H9 (cell line): Measurements from ENCODE around the gene ELP6. TPM values are rescaled to one million over a fixed set of nuclear protein-coding genes. Genes with fewer than 3 reads are reported as not detected.

Source experiments
- DNase-seq: peaks from one replicate; pipeline ENCODE4 v3.0.0-alpha.2; 2017
- H2AFZ ChIP-seq: one replicate; pipeline ENCODE4 v1.6.1; 2013; ENCODE audit warnings: mild to moderate bottlenecking, low read length, control low read depth, moderate library complexity
- H2AK5ac ChIP-seq: 2 replicates; pipeline ENCODE4 v1.6.1; 2013; ENCODE audit warnings: low read length, control low read depth, mixed read lengths; ENCODE audit not compliant: insufficient read length
- H2BK120ac ChIP-seq: one replicate; pipeline ENCODE4 v1.6.1; 2013; ENCODE audit warnings: low read depth, mild to moderate bottlenecking, low read length, control low read depth, inconsistent platforms; ENCODE audit not compliant: poor library complexity, severe bottlenecking
- H2BK12ac ChIP-seq: 2 replicates; pipeline ENCODE4 v1.6.1; 2013; ENCODE audit warnings: low read length, control low read depth, mixed read lengths, low read depth; ENCODE audit not compliant: insufficient read length
- H2BK15ac ChIP-seq: 2 replicates; pipeline ENCODE4 v1.6.1; 2013; ENCODE audit warnings: low read depth, low read length, control low read depth
- H2BK20ac ChIP-seq: one replicate; pipeline ENCODE4 v1.6.1; 2013; ENCODE audit warnings: low read depth, mild to moderate bottlenecking, low read length, control low read depth, inconsistent platforms; ENCODE audit not compliant: poor library complexity, severe bottlenecking
- H2BK5ac ChIP-seq: 2 replicates; pipeline ENCODE4 v1.6.1; 2013; ENCODE audit warnings: low read length, control low read depth, mixed read lengths; ENCODE audit not compliant: insufficient read length
- H3K14ac ChIP-seq: 2 replicates; pipeline ENCODE4 v1.6.1; 2013; ENCODE audit warnings: low read length, control low read depth; ENCODE audit not compliant: insufficient read depth
- H3K18ac ChIP-seq: 2 replicates; pipeline ENCODE4 v1.6.1; 2013; ENCODE audit warnings: low read depth, mild to moderate bottlenecking, mixed read lengths, low read length, control low read depth; ENCODE audit not compliant: insufficient read length
- H3K23ac ChIP-seq: 2 replicates; pipeline ENCODE4 v1.6.1; 2013; ENCODE audit warnings: low read length, control low read depth, mixed read lengths, low read depth; ENCODE audit not compliant: insufficient read length
- H3K23me2 ChIP-seq: 2 replicates; pipeline ENCODE4 v1.6.1; 2013; ENCODE audit warnings: low read depth, mild to moderate bottlenecking, mixed read lengths, low read length, control low read depth; ENCODE audit not compliant: insufficient read length, poor library complexity, severe bottlenecking
- H3K27ac ChIP-seq: 2 replicates; pipeline ENCODE4 v1.5.1; 2013; ENCODE audit warnings: low read length, control low read depth, mixed read lengths, low read depth; ENCODE audit not compliant: insufficient read length
- H3K27me3 ChIP-seq: 2 replicates; pipeline ENCODE4 v1.6.1; 2013; ENCODE audit warnings: low read length, control low read depth, inconsistent platforms; ENCODE audit not compliant: insufficient read depth
- H3K4ac ChIP-seq: 2 replicates; pipeline ENCODE4 v1.6.1; 2013; ENCODE audit warnings: low read depth, mild to moderate bottlenecking, control low read depth, inconsistent platforms, low read length, moderate library complexity
- H3K4me1 ChIP-seq: 2 replicates; pipeline ENCODE4 v1.6.1; 2013; ENCODE audit warnings: low read length, control low read depth, inconsistent platforms; ENCODE audit not compliant: insufficient read depth
- H3K4me2 ChIP-seq: 2 replicates; pipeline ENCODE4 v1.6.1; 2013; ENCODE audit warnings: low read length, control low read depth, mixed read lengths; ENCODE audit not compliant: insufficient read length, insufficient read depth
- H3K56ac ChIP-seq: 2 replicates; pipeline ENCODE4 v1.6.1; 2013; ENCODE audit warnings: low read depth, mild to moderate bottlenecking, mixed read lengths, low read length, control low read depth; ENCODE audit not compliant: insufficient read length
- H3K79me1 ChIP-seq: 2 replicates; pipeline ENCODE4 v1.6.1; 2013; ENCODE audit warnings: low read depth, mild to moderate bottlenecking, moderate library complexity, low read length, control low read depth, inconsistent platforms; ENCODE audit not compliant: insufficient read depth, poor library complexity, severe bottlenecking
- H3K79me2 ChIP-seq: 2 replicates; pipeline ENCODE4 v1.6.1; 2013; ENCODE audit warnings: low read length, control low read depth, inconsistent platforms; ENCODE audit not compliant: insufficient read depth
- H3K9ac ChIP-seq: 2 replicates; pipeline ENCODE4 v1.6.1; 2013; ENCODE audit warnings: low read length, control low read depth, mixed read lengths; ENCODE audit not compliant: insufficient read length; ENCODE audit errors: extremely low read depth
- H3K9me3 ChIP-seq: one replicate; pipeline ENCODE4 v1.6.1; 2013; ENCODE audit warnings: low read depth, low read length, inconsistent platforms; ENCODE audit not compliant: control insufficient read depth
- H3T11ph ChIP-seq: one replicate; pipeline ENCODE4 v1.6.1; 2013; ENCODE audit warnings: mild to moderate bottlenecking, low read length, control low read depth, inconsistent platforms
- H4K20me1 ChIP-seq: one replicate; pipeline ENCODE4 v1.6.1; 2013; ENCODE audit not compliant: control insufficient read depth, insufficient read length, insufficient read depth
- H4K5ac ChIP-seq: 2 replicates; pipeline ENCODE4 v1.6.1; 2013; ENCODE audit warnings: low read depth, mild to moderate bottlenecking, mixed read lengths, low read length, control low read depth; ENCODE audit not compliant: insufficient read length
- H4K8ac ChIP-seq: replicated peaks from 2 replicates; pipeline ENCODE4 v1.6.1; 2013; ENCODE audit warnings: low read length, control low read depth, mixed read lengths, low read depth; ENCODE audit not compliant: insufficient read length
- H4K91ac ChIP-seq: 2 replicates; pipeline ENCODE4 v1.6.1; 2013; ENCODE audit warnings: low read depth, mild to moderate bottlenecking, moderate library complexity, mixed read lengths, low read length, control low read depth; ENCODE audit not compliant: insufficient read length
- H3K27ac Mint-ChIP-seq, 3 experiments: 2 replicates in 2 of 3; 3 replicates in 1 of 3; pipeline ENCODE4 v1.8.0; 2020 to 2021; ENCODE audit warnings: mixed read lengths in 3 of 3, mild to moderate bottlenecking in 1 of 3, moderate library complexity in 1 of 3
- H3K27me3 Mint-ChIP-seq: 2 replicates; pipeline ENCODE4 v1.8.0; 2021; ENCODE audit warnings: low read depth, mild to moderate bottlenecking, moderate library complexity, mixed read lengths
- H3K36me3 Mint-ChIP-seq, 3 experiments: 2 replicates in 2 of 3; 3 replicates in 1 of 3; pipeline ENCODE4 v1.8.0; 2020 to 2021; ENCODE audit warnings: low read depth in 3 of 3, mixed read lengths in 3 of 3; ENCODE audit not compliant: insufficient read depth in 1 of 3
- H3K4me1 Mint-ChIP-seq, 2 experiments: 2 replicates each; pipeline ENCODE4 v1.8.0; 2020; ENCODE audit warnings: mixed read lengths in 2 of 2
- H3K4me3 Mint-ChIP-seq, 2 experiments: 2 replicates in 1 of 2; 3 replicates in 1 of 2; pipeline ENCODE4 v1.8.0; 2020 to 2021; ENCODE audit warnings: mild to moderate bottlenecking in 2 of 2, mixed read lengths in 2 of 2, moderate library complexity in 1 of 2
- H3K9me3 Mint-ChIP-seq, 2 experiments: 2 replicates in 1 of 2; 3 replicates in 1 of 2; pipeline ENCODE4 v1.8.0; 2020; ENCODE audit warnings: mild to moderate bottlenecking in 2 of 2, mixed read lengths in 2 of 2, moderate library complexity in 1 of 2
- CTCF ChIP-seq: fragments of 200-600 bp; sonication (generic); conservative IDR thresholded peaks from 3 replicates; pipeline ENCODE4 v1.8.0; 2021; ENCODE audit warnings: antibody characterized with exemption, mild to moderate bottlenecking
- WGBS: extraction: QIAGEN DNeasy Blood & Tissue Kit; methylation state at CpG from one replicate; pipeline ENCODE4 v1.1.7; 2013; ENCODE audit warnings: missing lambda C conversion rate, low lambda C conversion rate, mixed read lengths; ENCODE audit not compliant: insufficient read length; ENCODE audit errors: extremely low coverage; 5-methylcytosine and 5-hydroxymethylcytosine counted together
- total RNA-seq: library from RNA; stranded (reverse); gene quantifications from 2 replicates; pipeline ENCODE4 v1.2.1, GENCODE V29; 2021

The ELP6 gene
- total RNA-seq, 1 experiment from 2014 or later: 53.9 TPM

GRCh38 chr3:47452453-47453215 lies 60.9 kb downstream of the ELP6 start:
- H2AFZ ChIP-seq: no peak overlapping the region
- H2BK20ac ChIP-seq: no peak overlapping the region
- no peak overlapping the region for H2BK15ac ChIP-seq
- H3K9me3 ChIP-seq: no peaks in the 10 kb centered on the region
- H3K79me2 ChIP-seq: peaks cover 1% of the 10 kb centered on the region; the same call in 1 of the 2 replicates
- H3K23me2 ChIP-seq: no peaks in the 10 kb centered on the region
- H3K18ac ChIP-seq: no peak overlapping the region
- H3K4me1 ChIP-seq: no peaks in the 10 kb centered on the region
- no peak overlapping the region for H2BK120ac ChIP-seq
- H3K4me2 ChIP-seq: no peak overlapping the region
- DNase-seq: no peak
- no peak overlapping the region for H4K8ac ChIP-seq
- H3K27ac ChIP-seq: no peak overlapping the region
- no CpG with 5 or more reads among the region's 4 CpGs for WGBS
- Mint-ChIP-seq H3K36me3 (peaks cover 4 to 10% (median 6%) of the 10 kb centered on the region in 3 experiments; a peak in 5 of 7 replicates), H3K4me1 (peaks cover 0 to 2% of the 10 kb centered on the region in 2 experiments; a peak in 1 of 4 replicates), H3K27ac (peak overlapping the region in 1 of 3 experiments; percentile 51; a peak in 1 of 7 replicates), H3K9me3 (no peaks in the 10 kb centered on the region), H3K27me3 (no peaks in the 10 kb centered on the region), H3K4me3 (no peak overlapping the region)
- no peak overlapping the region for H3K14ac ChIP-seq
- H3K23ac ChIP-seq: no peak overlapping the region
- no peaks in the 10 kb centered on the region for H4K20me1 ChIP-seq
- no peak overlapping the region for H3K4ac ChIP-seq
- H2BK5ac ChIP-seq: no peak overlapping the region
- no peak for TF ChIP-seq CTCF
- no peak overlapping the region for H2AK5ac ChIP-seq
- no peak overlapping the region for H3K56ac ChIP-seq
- H4K5ac ChIP-seq: no peak overlapping the region
- H3T11ph ChIP-seq: no peak overlapping the region
- no peaks in the 10 kb centered on the region for H3K27me3 ChIP-seq
- H2BK12ac ChIP-seq: no peak overlapping the region
- H3K9ac ChIP-seq: no peak overlapping the region
- H4K91ac ChIP-seq: no peak overlapping the region
- H3K79me1 ChIP-seq: peaks cover 10% of the 10 kb centered on the region

Other genes with a start within 250 kb of the ELP6 start
- gene KIF9, start 230.9 kb downstream of the ELP6 start, total RNA-seq: 8.4 and 11.8 TPM in 2 replicates
- gene KLHL18, start 230.8 kb downstream of the ELP6 start, total RNA-seq: 49.3 and 55.3 TPM in 2 replicates
- gene PTPN23, start 132.7 kb downstream of the ELP6 start, total RNA-seq: 38.0 and 42.2 TPM in 2 replicates
- 101 and 104 TPM in 2 replicates for gene SCAP, start 37.8 kb downstream of the ELP6 start, total RNA-seq
- 5.4 and 5.7 TPM in 2 replicates for gene CSPG5, start 65.2 kb upstream of the ELP6 start, total RNA-seq